Lower leg skin (tissue), 3 donors: ENCODE measurements around the gene PRPF6.

Source experiments
- POLR2A ChIP-seq, 2 donors: fragments of 450-650 bp; IDR thresholded peaks; one replicate each; pipeline ENCODE4 v1.6.1; 2016 to 2017; ENCODE audit warnings: antibody characterized with exemption in 2 of 2, mild to moderate bottlenecking in 1 of 2, moderate library complexity in 1 of 2
- TF ChIP-seq, protein P1 (sequence below), 3 donors: fragments of 450-650 bp; IDR thresholded peaks; one replicate each; pipeline ENCODE4 v1.5.1; 2016; ENCODE audit warnings: antibody characterized with exemption in 3 of 3, mild to moderate bottlenecking in 3 of 3, moderate library complexity in 2 of 3

- TF ChIP-seq, protein P1, sequence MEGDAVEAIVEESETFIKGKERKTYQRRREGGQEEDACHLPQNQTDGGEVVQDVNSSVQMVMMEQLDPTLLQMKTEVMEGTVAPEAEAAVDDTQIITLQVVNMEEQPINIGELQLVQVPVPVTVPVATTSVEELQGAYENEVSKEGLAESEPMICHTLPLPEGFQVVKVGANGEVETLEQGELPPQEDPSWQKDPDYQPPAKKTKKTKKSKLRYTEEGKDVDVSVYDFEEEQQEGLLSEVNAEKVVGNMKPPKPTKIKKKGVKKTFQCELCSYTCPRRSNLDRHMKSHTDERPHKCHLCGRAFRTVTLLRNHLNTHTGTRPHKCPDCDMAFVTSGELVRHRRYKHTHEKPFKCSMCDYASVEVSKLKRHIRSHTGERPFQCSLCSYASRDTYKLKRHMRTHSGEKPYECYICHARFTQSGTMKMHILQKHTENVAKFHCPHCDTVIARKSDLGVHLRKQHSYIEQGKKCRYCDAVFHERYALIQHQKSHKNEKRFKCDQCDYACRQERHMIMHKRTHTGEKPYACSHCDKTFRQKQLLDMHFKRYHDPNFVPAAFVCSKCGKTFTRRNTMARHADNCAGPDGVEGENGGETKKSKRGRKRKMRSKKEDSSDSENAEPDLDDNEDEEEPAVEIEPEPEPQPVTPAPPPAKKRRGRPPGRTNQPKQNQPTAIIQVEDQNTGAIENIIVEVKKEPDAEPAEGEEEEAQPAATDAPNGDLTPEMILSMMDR (IDR thresholded peaks at IDR 0.05) = no peak
- TF ChIP-seq POLR2A (IDR thresholded peaks at IDR 0.05) = no peak
Measured at GRCh38 chr20:64049878-64050260, 68.9 kb downstream of the PRPF6 start.
